Activated B cell treated with CpG ODN at 0.5 μM for 24 hours (primary cell): Measurements from ENCODE around the gene BPIFB1. TPM values are rescaled to one million over a fixed set of nuclear protein-coding genes. Genes with fewer than 3 reads are reported as not detected.

Experiments used
- ATAC-seq: fragments of 200-7000 bp; cut with Tn5 transposase; one replicate; pipeline ENCODE4 v1.10.0; 2021; ENCODE audit warnings: low read depth, mild to moderate bottlenecking, moderate library complexity
- CTCF ChIA-PET: fragments of 350-600 bp; sonication (Branson Sonifier 250); formaldehyde crosslinking; loops from one replicate; lab custom pipeline; 2021; ENCODE audit warnings: antibody characterized with exemption; lab: Charles Lee
- POLR2A ChIA-PET: fragments of 350-600 bp; sonication (Branson Sonifier 250); formaldehyde crosslinking; loops from one replicate; lab custom pipeline; 2021; ENCODE audit warnings: antibody characterized with exemption; lab: Charles Lee
- DNase-seq: peaks from one replicate; pipeline ENCODE4 v3.0.0; 2022
- H3K27ac Mint-ChIP-seq: one replicate; pipeline ENCODE4 v1.8.0; 2020; ENCODE audit warnings: mixed read lengths
- H3K27me3 Mint-ChIP-seq: one replicate; pipeline ENCODE4 v1.8.0; 2021; ENCODE audit warnings: mixed read lengths
- H3K36me3 Mint-ChIP-seq: one replicate; pipeline ENCODE4 v1.8.0; 2021; ENCODE audit warnings: low read depth, mixed read lengths
- H3K4me1 Mint-ChIP-seq: one replicate; pipeline ENCODE4 v1.8.0; 2021; ENCODE audit warnings: mixed read lengths
- H3K4me3 Mint-ChIP-seq: one replicate; pipeline ENCODE4 v1.8.0; 2020; ENCODE audit warnings: mild to moderate bottlenecking, mixed read lengths
- H3K9me3 Mint-ChIP-seq: one replicate; pipeline ENCODE4 v1.8.0; 2020; ENCODE audit warnings: mixed read lengths
- CTCF ChIP-seq: fragments of 200-600 bp; IDR thresholded peaks from one replicate; pipeline ENCODE4 v1.8.0; 2022; ENCODE audit warnings: antibody characterized with exemption, mild to moderate bottlenecking
- intact Hi-C: fragments of 100-400 bp; cut with micrococcal nuclease; formaldehyde crosslinking; loops from one replicate; pipeline ENCODE4 v1.15.1; 2024
- total RNA-seq: library from RNA; stranded (reverse); gene quantifications from 2 replicates; pipeline ENCODE4 v1.2.3, GENCODE V29; 2022

Gene BPIFB1
- total RNA-seq, 1 donor from 2014 or later: not detected

- no peaks in the 10 kb centered on the region for H3K36me3 Mint-ChIP-seq
- CTCF ChIA-PET: no interaction called here
- POLR2A ChIA-PET: interaction anchor here (0.6 kb wide), 1 partner anchor 174 kb away, joined by 8 read pairs; no protein-coding TSS in a partner anchor
Measured at GRCh38 chr20:33239418-33239817, 43.6 kb upstream of the BPIFB1 start.

DNA sequence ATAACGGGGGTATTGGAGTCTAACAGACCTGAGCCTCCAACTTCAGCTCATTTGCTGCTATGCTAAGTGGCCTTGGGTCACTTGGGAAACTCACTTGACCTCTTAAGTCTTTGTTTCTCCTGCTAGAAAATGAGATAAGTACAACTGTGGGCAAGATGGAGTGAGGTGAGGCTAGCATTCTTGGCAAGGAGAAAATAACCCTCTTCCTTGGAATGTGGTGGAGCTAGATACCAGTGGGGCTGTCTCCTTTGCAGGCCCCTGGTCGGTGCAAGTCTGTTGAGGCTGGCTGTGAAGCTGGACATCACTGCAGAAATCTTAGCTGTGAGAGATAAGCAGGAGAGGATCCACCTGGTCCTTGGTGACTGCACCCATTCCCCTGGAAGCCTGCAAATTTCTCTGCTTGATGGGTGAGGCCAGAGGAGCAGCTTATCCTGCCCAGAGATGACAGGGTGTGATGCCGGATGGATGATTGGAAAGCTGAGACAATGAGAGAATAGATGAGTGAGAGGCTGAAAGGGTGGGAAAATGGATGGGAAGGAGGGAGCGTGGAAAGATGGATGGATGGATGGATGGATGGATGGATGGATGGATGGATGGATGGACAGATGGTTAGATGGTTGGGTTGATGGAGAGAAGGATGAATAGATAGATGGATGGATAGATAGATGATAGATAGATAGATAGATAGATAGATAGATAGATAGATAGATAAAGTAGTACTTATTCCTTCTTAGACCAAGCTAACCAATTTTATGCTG is 42.9 kb upstream of the BPIFB1 start:
- H3K36me3 Mint-ChIP-seq: no peaks in the 10 kb centered on the region
- ATAC-seq: no peak
- TF ChIP-seq CTCF: no peak
- CTCF ChIA-PET: no interaction called here
- no peak overlapping the region for H3K4me3 Mint-ChIP-seq
- DNase-seq: no peak
- H3K27me3 Mint-ChIP-seq: peaks cover 9% of the 10 kb centered on the region
- H3K27ac Mint-ChIP-seq: no peak overlapping the region
- no peaks in the 10 kb centered on the region for H3K4me1 Mint-ChIP-seq
- POLR2A ChIA-PET: interaction anchor here (0.6 kb wide), 1 partner anchor 174 kb away, joined by 8 read pairs; no protein-coding TSS in a partner anchor
- no peaks in the 10 kb centered on the region for H3K9me3 Mint-ChIP-seq
- intact Hi-C loops: no loop called here

More at GRCh38 chr20:33239418-33239817, 43.6 kb upstream of the BPIFB1 start:
- Mint-ChIP-seq H3K4me3 (no peak overlapping the region), H3K27ac (no peak overlapping the region), H3K4me1 (no peaks in the 10 kb centered on the region), H3K9me3 (no peaks in the 10 kb centered on the region), H3K27me3 (peaks cover 9% of the 10 kb centered on the region)
- no peak for TF ChIP-seq CTCF
- intact Hi-C loops: no loop called here
- DNase-seq (no peak), ATAC-seq (no peak)

DNA sequence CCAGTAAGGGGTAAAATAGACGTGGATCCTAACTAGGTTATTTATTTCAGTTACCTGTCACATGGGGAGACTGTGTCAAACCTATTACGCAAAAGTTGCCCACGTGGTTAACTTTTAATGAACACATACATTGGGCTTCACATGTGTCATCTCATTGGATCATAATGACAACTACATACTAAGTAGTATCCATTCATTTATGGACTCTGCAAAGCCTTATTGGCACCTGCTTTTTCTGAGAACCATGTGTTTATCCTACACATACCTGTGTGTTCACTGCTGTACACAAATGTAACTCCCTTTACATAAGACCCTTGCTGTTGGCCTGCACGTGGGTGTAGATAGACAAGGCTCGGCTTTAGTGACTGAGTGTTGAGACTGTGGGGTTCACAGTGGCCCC is 42.1 kb upstream of the BPIFB1 start:
- DNase-seq (no peak), ATAC-seq (no peak)
- CTCF ChIA-PET: no interaction called here
- H3K27ac Mint-ChIP-seq: no peak overlapping the region
- TF ChIP-seq CTCF: no peak
- H3K4me3 Mint-ChIP-seq: no peak overlapping the region
- POLR2A ChIA-PET: no interaction called here
- no peaks in the 10 kb centered on the region for H3K9me3 Mint-ChIP-seq
- H3K27me3 Mint-ChIP-seq: peaks cover 6% of the 10 kb centered on the region
- H3K4me1 Mint-ChIP-seq: no peaks in the 10 kb centered on the region
- no peaks in the 10 kb centered on the region for H3K36me3 Mint-ChIP-seq
- intact Hi-C loops: no loop called here

- peaks cover 6% of the 10 kb centered on the region for H3K27me3 Mint-ChIP-seq
- H3K36me3 Mint-ChIP-seq: no peaks in the 10 kb centered on the region
- DNase-seq: no peak
- TF ChIP-seq CTCF: no peak
- H3K9me3 Mint-ChIP-seq: no peaks in the 10 kb centered on the region
- ChIA-PET POLR2A (no interaction called here), CTCF (no interaction called here)
- H3K4me1 Mint-ChIP-seq: no peaks in the 10 kb centered on the region
- no peak overlapping the region for H3K4me3 Mint-ChIP-seq
- no peak overlapping the region for H3K27ac Mint-ChIP-seq
- intact Hi-C loops: no loop called here
- no peak for ATAC-seq
Measured at GRCh38 chr20:33242319-33243100, 40.5 kb upstream of the BPIFB1 start.

GRCh38 chr20:33246077-33246476 is 36.9 kb upstream of the BPIFB1 start:
- H3K4me3 Mint-ChIP-seq: no peak overlapping the region
- no peak for DNase-seq
- no peak overlapping the region for H3K27ac Mint-ChIP-seq
- H3K27me3 Mint-ChIP-seq: no peaks in the 10 kb centered on the region
- ATAC-seq: no peak
- intact Hi-C loops: no loop called here
- H3K4me1 Mint-ChIP-seq: no peaks in the 10 kb centered on the region
- ChIA-PET CTCF (interaction anchor here (0.6 kb wide), 1 partner anchor 181 kb away, joined by 3 read pairs; no protein-coding TSS in a partner anchor), POLR2A (no interaction called here)
- TF ChIP-seq CTCF: no peak
- H3K9me3 Mint-ChIP-seq: no peaks in the 10 kb centered on the region
- no peaks in the 10 kb centered on the region for H3K36me3 Mint-ChIP-seq
